UCSD-AML1 (cell line): ENCODE data around the gene FAM9B.
"Not testable (repeated sequence)": the region's sequence is repeated elsewhere in the genome, so short reads cannot be mapped to it uniquely, and the experiment has no call there.

Experiments used
- DNase-seq: peaks from one replicate; lab custom pipeline; 2025; ENCODE audit not compliant: unreplicated experiment; lab: John Stamatoyannopoulos, UW

The FAM9B gene

GRCh38 chrX:9033989-9034388 lies at the start of gene FAM9B:
FAM9B (minus strand) TSS chrX:9034127; CDS start chrX:9032986, 1,141 bp downstream.
- DNase-seq: no peak

- no peak for DNase-seq
Observed at GRCh38 chrX:9081271-9081670, 47.3 kb upstream of the FAM9B start.

- DNase-seq: no peak
Observed at GRCh38 chrX:9074326-9074725, 40.4 kb upstream of the FAM9B start.

- DNase-seq: no peak
Observed at GRCh38 chrX:9072281-9072680, 38.4 kb upstream of the FAM9B start.

GRCh38 chrX:9071031-9071650 lies 37.2 kb upstream of the FAM9B start:
- DNase-seq: no peak

- no peak for DNase-seq
Observed at GRCh38 chrX:9069573-9069972, 35.6 kb upstream of the FAM9B start.

GRCh38 chrX:9064694-9065093 lies 30.8 kb upstream of the FAM9B start:
- DNase-seq: no peak

GRCh38 chrX:9062641-9063040 lies 28.7 kb upstream of the FAM9B start:
- DNase-seq: no peak

- DNase-seq: no peak
Observed at GRCh38 chrX:9055354-9055753, 21.4 kb upstream of the FAM9B start.

GRCh38 chrX:9052081-9052480 lies 18.2 kb upstream of the FAM9B start:
- DNase-seq: no peak

GRCh38 chrX:9050331-9050730 lies 16.4 kb upstream of the FAM9B start:
- DNase-seq: no peak

GRCh38 chrX:9048801-9049200 lies 14.9 kb upstream of the FAM9B start:
- no peak for DNase-seq

GRCh38 chrX:9038244-9038643 lies 4.3 kb upstream of the FAM9B start:
- DNase-seq: no peak

GRCh38 chrX:9037296-9037695 lies 3.4 kb upstream of the FAM9B start:
- DNase-seq: no peak

GRCh38 chrX:9033586-9033985 lies 341 bp downstream of the FAM9B start:
- DNase-seq: no peak

GRCh38 chrX:9033179-9033578 lies 748 bp downstream of the FAM9B start:
- DNase-seq: no peak

- DNase-seq: no peak
Observed at GRCh38 chrX:9023293-9023692, 10.6 kb downstream of the FAM9B start.

GRCh38 chrX:9019151-9019550 lies 14.8 kb downstream of the FAM9B start:
- DNase-seq: no peak

- not testable (repeated sequence) for DNase-seq
Observed at GRCh38 chrX:9018332-9018731, 15.6 kb downstream of the FAM9B start.

- DNase-seq: no peak
Observed at GRCh38 chrX:9003041-9003440, 30.9 kb downstream of the FAM9B start.

- DNase-seq: no peak
Observed at GRCh38 chrX:8988446-8988845, 45.5 kb downstream of the FAM9B start.

GRCh38 chrX:8987672-8988250 lies 46.2 kb downstream of the FAM9B start:
- DNase-seq: no peak

- DNase-seq: no peak
Observed at GRCh38 chrX:8984231-8984630, 49.7 kb downstream of the FAM9B start.
